K562 (cell line): ENCODE results near the gene KCNK6. TPM values are rescaled to one million over a fixed set of nuclear protein-coding genes. Genes with fewer than 3 reads are reported as not detected.

ENCODE experiments used
- ARNT ChIP-seq, 2 experiments: fragments of 450-650 bp; IDR thresholded peaks; 2 replicates each; pipeline ENCODE4 v1.6.1; 2016; ENCODE audit warnings: mild to moderate bottlenecking in 1 of 2
- CTBP1 ChIP-seq: fragments of 450-650 bp; IDR thresholded peaks from 2 replicates; pipeline ENCODE4 v1.6.1; 2016; ENCODE audit warnings: borderline replicate concordance
- CXXC5 ChIP-seq: fragments of 250-450 bp; sonication (Bioruptor Pico); IDR thresholded peaks from 2 replicates; pipeline ENCODE4 v1.8.0; 2022; ENCODE audit warnings: inconsistent platforms, mild to moderate bottlenecking, moderate library complexity
- FOS ChIP-seq: IDR thresholded peaks from 3 replicates; pipeline ENCODE4 v1.6.1; 2011; ENCODE audit not compliant: insufficient read length; ENCODE audit errors: extremely low read depth
- FOXJ2 ChIP-seq: fragments of 200-800 bp; sonication (Bioruptor generic); IDR thresholded peaks from 2 replicates; pipeline ENCODE4 v1.6.1; 2016; ENCODE audit warnings: missing genetic modification characterization, missing compliant biosample characterization
- JUND ChIP-seq, 2 experiments: IDR thresholded peaks; 2 replicates in 1 of 2; 3 replicates in 1 of 2; pipeline ENCODE4 v1.6.1; 2011; ENCODE audit warnings: borderline replicate concordance in 2 of 2, low read depth in 2 of 2, low read length in 2 of 2, improper control_type of control experiment in 1 of 2, missing biosample characterization in 1 of 2, missing genetic modification characterization in 1 of 2, missing genetic modification reagents in 1 of 2
- KDM4B ChIP-seq, 2 experiments: fragments of 450-650 bp in 1 of 2; sonication (generic) in 1 of 2; IDR thresholded peaks; 2 replicates each; pipeline ENCODE4 v1.6.1; 2016 to 2017; ENCODE audit warnings: borderline replicate concordance in 2 of 2, antibody characterized with exemption in 1 of 2, low read depth in 1 of 2, mild to moderate bottlenecking in 1 of 2
- NR2C1 ChIP-seq, 2 experiments: fragments of 450-650 bp; IDR thresholded peaks; 2 replicates each; pipeline ENCODE4 v1.6.1; 2017; ENCODE audit warnings: mild to moderate bottlenecking in 2 of 2, antibody characterized with exemption in 1 of 2, inconsistent platforms in 1 of 2, missing compliant biosample characterization in 1 of 2, missing genetic modification characterization in 1 of 2
- POLR2AphosphoS5 ChIP-seq: IDR thresholded peaks from 2 replicates; pipeline ENCODE4 v1.6.1; 2011; ENCODE audit warnings: mild to moderate bottlenecking, low read depth, low read length, moderate library complexity; ENCODE audit not compliant: control insufficient read depth, insufficient read depth
- RBFOX2 ChIP-seq: fragments of 200-400 bp; formaldehyde crosslinking; IDR thresholded peaks from 2 replicates; pipeline ENCODE4 v1.6.1; 2017; ENCODE audit warnings: low read depth, mild to moderate bottlenecking, low read length, moderate library complexity
- ZBTB1 ChIP-seq: sonication (generic); formaldehyde crosslinking; IDR thresholded peaks from 2 replicates; pipeline ENCODE4 v1.8.1; 2023; ENCODE audit warnings: missing genetic modification reagents, low read depth, mild to moderate bottlenecking, borderline replicate concordance
- ZNF431 ChIP-seq: sonication (generic); formaldehyde crosslinking; IDR thresholded peaks from 2 replicates; pipeline ENCODE4 v1.8.0; 2022; ENCODE audit warnings: mild to moderate bottlenecking, missing genetic modification reagents
- polyA plus RNA-seq, 8 experiments: library from polyadenylated mRNA; depleted of rRNA in 4 of 8; stranded (reverse) in 5 of 8; unstranded in 3 of 8; fragments of >200 nt; fragmentation: Nextera tagmentation in 2 of 8; fragmentation: Illumina TruSeq in 1 of 8; extraction: Ambion mirVana in 2 of 8; extraction: Trizol in 1 of 8; gene quantifications; 2 replicates each; pipeline versions ENCODE4 v1.2.1 to v1.2.3, GENCODE V29; 2011 to 2014; ENCODE audit warnings: inconsistent platforms in 1 of 8, missing spikeins in 1 of 8
- total RNA-seq, 7 experiments: library from RNA; depleted of rRNA in 6 of 7; stranded (reverse); fragments of >200 nt in 6 of 7; fragmentation: Illumina TruSeq in 2 of 7; extraction: Trizol in 2 of 7; gene quantifications; 2 replicates each; pipeline versions ENCODE4 v1.2.1 to v1.2.3, GENCODE V29; 2011 to 2021; ENCODE audit warnings: low replicate concordance in 1 of 7
- TF ChIP-seq, protein P1 (sequence below): sonication (generic); formaldehyde crosslinking; IDR thresholded peaks from 2 replicates; pipeline ENCODE4 v1.8.1; 2023; ENCODE audit warnings: mild to moderate bottlenecking, missing genetic modification reagents
- TF ChIP-seq, protein P2 (sequence below), 2 experiments: fragments of 200-800 bp in 1 of 2; sonication (Bioruptor generic) in 1 of 2; sonication (generic) in 1 of 2; formaldehyde crosslinking in 1 of 2; IDR thresholded peaks in 1 of 2; conservative IDR thresholded peaks in 1 of 2; 2 replicates each; pipeline versions ENCODE4 v1.5.0 to v1.6.1; 2016 to 2020; ENCODE audit warnings: missing compliant biosample characterization in 1 of 2, missing genetic modification characterization in 1 of 2, missing genetic modification reagents in 1 of 2
- TF ChIP-seq, protein P3 (sequence below), 2 experiments: IDR thresholded peaks; 2 replicates each; pipeline ENCODE4 v1.6.1; 2011; ENCODE audit warnings: borderline replicate concordance in 1 of 2, control low read depth in 1 of 2, low read depth in 1 of 2, low read length in 1 of 2, mild to moderate bottlenecking in 1 of 2, mixed read lengths in 1 of 2, moderate library complexity in 1 of 2; ENCODE audit not compliant: insufficient read depth in 1 of 2, insufficient read length in 1 of 2, poor library complexity in 1 of 2, severe bottlenecking in 1 of 2; ENCODE audit errors: extremely low read depth in 1 of 2
- TF ChIP-seq, protein P4 (sequence below): fragments of 450-650 bp; IDR thresholded peaks from 2 replicates; pipeline ENCODE4 v1.6.1; 2016; ENCODE audit warnings: mild to moderate bottlenecking

KCNK6 gene
- total and polyA plus RNA-seq, 9 of the 15 experiments (the other 6 are each of a cell fraction or from before 2014, with no cell fraction given), result 0.05 to 0.42 (median 0.15) TPM

DNA sequence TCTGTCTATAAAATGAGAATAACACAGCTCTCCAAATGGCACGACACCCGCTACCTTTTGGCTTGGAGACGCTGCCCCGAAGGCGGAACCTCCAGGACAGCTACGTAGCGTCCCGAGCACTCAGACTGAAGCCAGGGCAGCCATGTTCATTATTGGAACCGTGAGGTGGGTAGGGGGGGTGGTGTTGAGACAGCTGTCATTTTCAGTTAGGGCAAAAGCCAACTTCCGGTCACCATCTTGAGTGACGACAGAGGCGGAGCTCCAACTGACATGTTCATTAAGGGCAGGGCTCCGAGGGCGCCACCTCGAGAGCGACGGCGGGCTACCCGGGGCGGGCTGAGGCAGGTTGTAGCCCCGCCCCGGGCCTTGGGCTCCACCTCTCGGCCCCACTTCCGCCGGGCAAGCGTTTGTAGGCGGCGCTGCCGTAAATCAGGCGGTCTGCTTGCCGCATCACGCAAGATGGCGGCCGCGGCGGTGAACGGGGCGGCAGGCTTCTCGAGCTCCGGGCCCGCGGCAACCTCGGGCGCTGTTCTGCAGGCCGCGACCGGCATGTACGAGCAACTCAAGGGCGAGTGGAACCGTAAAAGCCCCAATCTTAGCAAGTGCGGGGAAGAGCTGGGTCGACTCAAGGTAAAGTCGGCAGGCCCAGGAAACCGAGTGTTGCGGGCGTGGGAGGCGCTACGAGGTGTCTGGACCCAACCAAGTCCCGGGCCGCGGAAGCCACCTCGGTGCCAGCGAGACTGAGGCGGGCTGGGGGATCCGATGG is 54.9 kb downstream of the KCNK6 start, which contains the start of gene PSMD8 (continued):
- peak; percentile 97 for TF ChIP-seq CXXC5 (CRISPR knock-in tag)
- TF ChIP-seq NR2C1 (IDR thresholded peaks at IDR 0.05), result peak; percentile 84
- TF ChIP-seq NR2C1 (tag; IDR thresholded peaks at IDR 0.05), result peak; percentile 85
- TF ChIP-seq, protein P1, sequence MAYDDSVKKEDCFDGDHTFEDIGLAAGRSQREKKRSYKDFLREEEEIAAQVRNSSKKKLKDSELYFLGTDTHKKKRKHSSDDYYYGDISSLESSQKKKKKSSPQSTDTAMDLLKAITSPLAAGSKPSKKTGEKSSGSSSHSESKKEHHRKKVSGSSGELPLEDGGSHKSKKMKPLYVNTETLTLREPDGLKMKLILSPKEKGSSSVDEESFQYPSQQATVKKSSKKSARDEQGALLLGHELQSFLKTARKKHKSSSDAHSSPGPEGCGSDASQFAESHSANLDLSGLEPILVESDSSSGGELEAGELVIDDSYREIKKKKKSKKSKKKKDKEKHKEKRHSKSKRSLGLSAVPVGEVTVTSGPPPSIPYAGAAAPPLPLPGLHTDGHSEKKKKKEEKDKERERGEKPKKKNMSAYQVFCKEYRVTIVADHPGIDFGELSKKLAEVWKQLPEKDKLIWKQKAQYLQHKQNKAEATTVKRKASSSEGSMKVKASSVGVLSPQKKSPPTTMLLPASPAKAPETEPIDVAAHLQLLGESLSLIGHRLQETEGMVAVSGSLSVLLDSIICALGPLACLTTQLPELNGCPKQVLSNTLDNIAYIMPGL, result peak; percentile 72; the same call in 1 of the 2 replicates
- TF ChIP-seq ZBTB1 (CRISPR knock-in tag), result peak; percentile 73; the same call in 1 of the 2 replicates
- no peak; a peak in 1 of 4 replicates for TF ChIP-seq KDM4B (IDR thresholded peaks at IDR 0.05; ENCODE audit: borderline replicate concordance in 2 of 2, low read depth in 1 of 2)
- TF ChIP-seq ZNF431 (CRISPR knock-in tag), result 0 out of 2 replicates have a peak, but pooled peaks have one; percentile 37
- peak; percentile 100 for TF ChIP-seq RBFOX2
- TF ChIP-seq, protein P2, sequence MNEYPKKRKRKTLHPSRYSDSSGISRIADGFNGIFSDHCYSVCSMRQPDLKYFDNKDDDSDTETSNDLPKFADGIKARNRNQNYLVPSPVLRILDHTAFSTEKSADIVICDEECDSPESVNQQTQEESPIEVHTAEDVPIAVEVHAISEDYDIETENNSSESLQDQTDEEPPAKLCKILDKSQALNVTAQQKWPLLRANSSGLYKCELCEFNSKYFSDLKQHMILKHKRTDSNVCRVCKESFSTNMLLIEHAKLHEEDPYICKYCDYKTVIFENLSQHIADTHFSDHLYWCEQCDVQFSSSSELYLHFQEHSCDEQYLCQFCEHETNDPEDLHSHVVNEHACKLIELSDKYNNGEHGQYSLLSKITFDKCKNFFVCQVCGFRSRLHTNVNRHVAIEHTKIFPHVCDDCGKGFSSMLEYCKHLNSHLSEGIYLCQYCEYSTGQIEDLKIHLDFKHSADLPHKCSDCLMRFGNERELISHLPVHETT (CRISPR knock-in tag; conservative IDR thresholded peaks at IDR 0.05 in 1 of 2, IDR thresholded peaks at IDR 0.05 in 1 of 2), result peak; percentile 30 to 92; a peak in 2 of 4 replicates
- TF ChIP-seq, protein P3, sequence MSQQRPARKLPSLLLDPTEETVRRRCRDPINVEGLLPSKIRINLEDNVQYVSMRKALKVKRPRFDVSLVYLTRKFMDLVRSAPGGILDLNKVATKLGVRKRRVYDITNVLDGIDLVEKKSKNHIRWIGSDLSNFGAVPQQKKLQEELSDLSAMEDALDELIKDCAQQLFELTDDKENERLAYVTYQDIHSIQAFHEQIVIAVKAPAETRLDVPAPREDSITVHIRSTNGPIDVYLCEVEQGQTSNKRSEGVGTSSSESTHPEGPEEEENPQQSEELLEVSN (IDR thresholded peaks at IDR 0.05; ENCODE audit: borderline replicate concordance in 1 of 2, extremely low read depth in 1 of 2, insufficient read depth in 1 of 2, insufficient read length in 1 of 2, low read depth in 1 of 2, low read length in 1 of 2, poor library complexity in 1 of 2, severe bottlenecking in 1 of 2), result peak; percentile 15 to 44
- TF ChIP-seq FOXJ2 (tag), result peak; percentile 23; the same call in 1 of the 2 replicates
- TF ChIP-seq, protein P4, sequence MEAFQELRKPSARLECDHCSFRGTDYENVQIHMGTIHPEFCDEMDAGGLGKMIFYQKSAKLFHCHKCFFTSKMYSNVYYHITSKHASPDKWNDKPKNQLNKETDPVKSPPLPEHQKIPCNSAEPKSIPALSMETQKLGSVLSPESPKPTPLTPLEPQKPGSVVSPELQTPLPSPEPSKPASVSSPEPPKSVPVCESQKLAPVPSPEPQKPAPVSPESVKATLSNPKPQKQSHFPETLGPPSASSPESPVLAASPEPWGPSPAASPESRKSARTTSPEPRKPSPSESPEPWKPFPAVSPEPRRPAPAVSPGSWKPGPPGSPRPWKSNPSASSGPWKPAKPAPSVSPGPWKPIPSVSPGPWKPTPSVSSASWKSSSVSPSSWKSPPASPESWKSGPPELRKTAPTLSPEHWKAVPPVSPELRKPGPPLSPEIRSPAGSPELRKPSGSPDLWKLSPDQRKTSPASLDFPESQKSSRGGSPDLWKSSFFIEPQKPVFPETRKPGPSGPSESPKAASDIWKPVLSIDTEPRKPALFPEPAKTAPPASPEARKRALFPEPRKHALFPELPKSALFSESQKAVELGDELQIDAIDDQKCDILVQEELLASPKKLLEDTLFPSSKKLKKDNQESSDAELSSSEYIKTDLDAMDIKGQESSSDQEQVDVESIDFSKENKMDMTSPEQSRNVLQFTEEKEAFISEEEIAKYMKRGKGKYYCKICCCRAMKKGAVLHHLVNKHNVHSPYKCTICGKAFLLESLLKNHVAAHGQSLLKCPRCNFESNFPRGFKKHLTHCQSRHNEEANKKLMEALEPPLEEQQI, result no peak; the same call in 1 of the 2 replicates
- peak in 1 of 2 experiments; percentile 44; a peak in 1 of 4 replicates for TF ChIP-seq ARNT (IDR thresholded peaks at IDR 0.05)
- TF ChIP-seq CTBP1, result peak; percentile 86; the same call in 1 of the 2 replicates
- TF ChIP-seq POLR2AphosphoS5, result peak; percentile 75
- no peak for TF ChIP-seq FOS
- TF ChIP-seq JUND (IDR thresholded peaks at IDR 0.05; ENCODE audit: borderline replicate concordance, low read depth, low read length), result peak; percentile 83; the same call in 1 of the 2 replicates
- TF ChIP-seq JUND (tag; IDR thresholded peaks at IDR 0.05; ENCODE audit: borderline replicate concordance, low read depth, low read length), result peak; percentile 63; the same call in 1 of the 3 replicates
